Smooth muscle cell (in vitro differentiated cells): Measurements from ENCODE around the gene PPP1R18. TPM values are rescaled to one million over a fixed set of nuclear protein-coding genes. Genes with fewer than 3 reads are reported as not detected.

Experiments used
- DNase-seq: peaks from one replicate; lab custom pipeline; 2025; ENCODE audit not compliant: unreplicated experiment; lab: John Stamatoyannopoulos, UW
- H2AFZ ChIP-seq: fragments of 200-600 bp; sonication (generic); 2 replicates; pipeline ENCODE4 v1.6.0; 2016; ENCODE audit warnings: antibody characterized with exemption, low read depth, mild to moderate bottlenecking
- H3F3A ChIP-seq: fragments of 200-600 bp; sonication (generic); 2 replicates; pipeline ENCODE4 v1.6.0; 2017; ENCODE audit warnings: antibody characterized with exemption, low read depth
- H3K27ac ChIP-seq: fragments of 200-600 bp; sonication (generic); 2 replicates; pipeline ENCODE4 v1.5.1; 2016; ENCODE audit warnings: low read depth, mild to moderate bottlenecking
- H3K27me3 ChIP-seq: fragments of 200-600 bp; sonication (generic); 2 replicates; pipeline ENCODE4 v1.6.1; 2016; ENCODE audit warnings: low read depth, mild to moderate bottlenecking
- H3K36me3 ChIP-seq: fragments of 200-600 bp; sonication (generic); 2 replicates; pipeline ENCODE4 v1.5.1; 2016; ENCODE audit warnings: low read depth
- H3K4me1 ChIP-seq: fragments of 200-600 bp; sonication (generic); 2 replicates; pipeline ENCODE4 v1.5.1; 2016; ENCODE audit warnings: low read depth
- H3K4me2 ChIP-seq: fragments of 200-600 bp; sonication (generic); 2 replicates; pipeline ENCODE4 v1.6.0; 2016; ENCODE audit warnings: mild to moderate bottlenecking
- H3K4me3 ChIP-seq: fragments of 200-600 bp; sonication (generic); 2 replicates; pipeline ENCODE4 v1.5.1; 2016; ENCODE audit warnings: mild to moderate bottlenecking
- H3K79me2 ChIP-seq: fragments of 200-600 bp; sonication (generic); 2 replicates; pipeline ENCODE4 v1.6.0; 2016; ENCODE audit warnings: low read depth, mild to moderate bottlenecking
- H3K9ac ChIP-seq: fragments of 200-600 bp; sonication (generic); 2 replicates; pipeline ENCODE4 v1.6.0; 2016; ENCODE audit warnings: low read depth
- H3K9me3 ChIP-seq: fragments of 200-600 bp; sonication (generic); replicated peaks from 2 replicates; pipeline ENCODE4 v1.5.1; 2016; ENCODE audit warnings: low read depth
- H4K20me1 ChIP-seq: fragments of 200-600 bp; sonication (generic); 2 replicates; pipeline ENCODE4 v1.6.0; 2016; ENCODE audit warnings: low read depth
- CTCF ChIP-seq: fragments of 200-600 bp; sonication (generic); IDR thresholded peaks from 2 replicates; pipeline ENCODE4 v1.5.1; 2017; ENCODE audit warnings: borderline replicate concordance, mild to moderate bottlenecking, antibody characterized with exemption; ENCODE audit not compliant: insufficient read depth, poor library complexity, severe bottlenecking
- WGBS: methylation state at CpG from one replicate; pipeline ENCODE4 v1.1.7; 2016; ENCODE audit warnings: low lambda C conversion rate; 5-methylcytosine and 5-hydroxymethylcytosine counted together
- polyA plus RNA-seq: library from polyadenylated mRNA; unstranded; fragments of >200 nt; fragmentation: Nextera tagmentation; extraction: Ambion mirVana; gene quantifications from 2 replicates; pipeline ENCODE4 v1.2.1, GENCODE V29; 2016
- total RNA-seq: library from RNA; depleted of rRNA; stranded (reverse); fragments of >200 nt; gene quantifications from 2 replicates; pipeline ENCODE4 v1.2.3, GENCODE V29; 2014

PPP1R18 gene
- total and polyA plus RNA-seq, 2 experiments from 2014 or later, result 41.6 to 55.3 TPM

DNA sequence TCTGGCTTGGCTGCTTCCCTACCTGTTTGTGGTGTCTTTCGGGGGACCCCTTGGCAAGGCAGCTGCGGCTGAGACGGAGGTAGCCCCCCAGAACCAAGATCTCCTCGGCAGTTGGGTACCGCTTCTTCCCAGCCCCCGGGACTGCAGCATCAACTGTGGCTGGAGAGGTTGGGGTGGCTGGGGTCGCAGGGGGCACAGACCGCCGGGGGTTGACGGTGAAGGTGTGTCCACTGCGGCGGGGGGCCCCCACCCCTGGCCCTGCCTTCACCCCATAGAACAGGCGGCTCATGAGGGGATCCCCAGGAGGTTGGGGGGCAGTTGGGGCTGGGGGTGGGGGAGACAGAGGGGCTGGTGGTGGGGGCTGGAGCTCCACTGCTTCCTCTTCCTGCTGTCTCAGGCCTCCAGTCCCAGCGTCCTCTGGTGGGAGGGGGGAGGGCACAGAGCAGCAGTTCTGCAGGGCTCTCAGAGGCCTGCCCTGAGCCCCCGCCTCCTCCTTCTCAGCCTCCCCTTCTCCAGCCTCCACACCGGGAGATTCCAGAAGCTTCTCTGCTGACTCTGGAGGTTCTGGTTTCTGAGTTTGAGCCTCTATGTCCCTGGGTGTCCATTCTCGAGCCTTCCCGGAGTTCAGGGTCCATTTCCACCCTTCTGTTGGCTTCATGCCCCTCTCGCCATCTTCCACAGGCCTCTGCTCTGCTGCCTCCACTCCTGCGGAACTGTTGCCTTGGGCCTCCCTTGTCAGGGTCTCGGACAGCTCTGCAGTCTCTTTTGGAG is 1.9 kb downstream of the PPP1R18 start:
- no peak for TF ChIP-seq CTCF
- peaks cover 58% of the 10 kb centered on the region for H3K4me1 ChIP-seq

GRCh38 chr6:30683980-30684338 is 2.5 kb downstream of the PPP1R18 start:
- Histone ChIP-seq H4K20me1 (peaks cover 69% of the 10 kb centered on the region), H3K27ac (peak overlapping the region; percentile 92), H3K27me3 (no peaks in the 10 kb centered on the region), H3K9me3 (no peaks in the 10 kb centered on the region), H3K4me3 (peak overlapping the region; percentile 78), H3K4me2 (peak overlapping the region; percentile 93), H2AFZ (no peak overlapping the region), H3F3A (peaks cover 41% of the 10 kb centered on the region), H3K36me3 (no peaks in the 10 kb centered on the region), H3K79me2 (peaks cover 94% of the 10 kb centered on the region), H3K9ac (peak overlapping the region; percentile 91), H3K4me1 (peaks cover 58% of the 10 kb centered on the region)
- TF ChIP-seq CTCF, result no peak
- no peak for DNase-seq
- 21% methylated on average over 2 of the region's 2 CpGs for WGBS

More for the DNA sequence above, 1.9 kb downstream of the PPP1R18 start:
- no peak for DNase-seq
- Histone ChIP-seq H3K36me3 (no peaks in the 10 kb centered on the region), H3K79me2 (peaks cover 91% of the 10 kb centered on the region), H3K4me3 (peak overlapping the region; percentile 78), H3K9ac (peak overlapping the region; percentile 91), H3K27me3 (no peaks in the 10 kb centered on the region), H3K4me2 (peak overlapping the region; percentile 93), H3F3A (peaks cover 41% of the 10 kb centered on the region), H2AFZ (no peak overlapping the region), H3K27ac (peak overlapping the region; percentile 92), H4K20me1 (peaks cover 63% of the 10 kb centered on the region), H3K9me3 (no peaks in the 10 kb centered on the region)
- 59% methylated on average over 17 of the region's 21 CpGs for WGBS

DNA sequence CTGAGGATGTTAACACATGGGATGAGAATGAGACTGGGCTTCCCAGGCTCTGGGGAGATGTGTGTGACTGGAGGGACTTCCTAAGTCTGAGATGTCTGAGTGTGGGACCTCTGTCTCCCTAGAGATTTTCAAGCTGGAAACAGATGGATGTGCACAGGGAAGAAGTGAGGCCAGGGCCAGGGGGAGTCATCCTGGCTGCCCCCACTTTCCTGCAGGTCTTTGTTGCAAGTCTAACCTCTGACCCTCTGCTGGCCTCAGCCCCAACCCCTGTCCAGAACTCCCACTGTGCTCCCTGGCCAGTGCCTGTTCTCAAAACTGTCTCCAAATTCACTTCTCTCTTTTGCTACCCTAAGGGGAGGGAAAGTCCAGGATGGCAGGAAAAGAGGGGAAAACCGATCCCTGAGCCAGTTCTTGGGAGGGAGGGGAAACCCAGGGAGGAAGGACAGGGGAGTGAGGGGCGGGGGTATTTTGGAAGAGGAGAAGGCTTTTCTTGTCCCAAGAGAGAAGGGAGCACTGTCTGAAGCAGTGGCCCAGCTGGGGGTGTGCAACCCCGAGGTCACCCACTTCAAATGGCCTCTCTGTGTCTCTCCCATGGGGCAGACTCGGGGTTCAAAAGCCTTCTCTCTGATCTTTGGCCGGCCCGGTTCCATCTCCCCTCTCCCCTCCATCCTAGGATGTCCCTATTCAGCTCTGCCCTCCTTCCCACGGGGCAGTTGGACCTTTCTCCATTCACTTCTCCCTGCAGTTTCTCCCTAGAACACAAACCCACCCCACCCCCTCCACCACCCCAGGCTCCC is 3.1 kb downstream of the PPP1R18 start:
- peaks cover 41% of the 10 kb centered on the region for H3F3A ChIP-seq
- H3K27me3 ChIP-seq, result no peaks in the 10 kb centered on the region
- peaks cover 97% of the 10 kb centered on the region for H3K79me2 ChIP-seq
- no peaks in the 10 kb centered on the region for H3K9me3 ChIP-seq
- no peak for DNase-seq
- no peak overlapping the region for H2AFZ ChIP-seq
- TF ChIP-seq CTCF, result no peak
- no peaks in the 10 kb centered on the region for H3K36me3 ChIP-seq
- 32% methylated on average over 6 of the region's 7 CpGs for WGBS
- H3K4me1 ChIP-seq, result peaks cover 58% of the 10 kb centered on the region
- H3K4me3 ChIP-seq, result peak overlapping the region; percentile 78
- peaks cover 75% of the 10 kb centered on the region for H4K20me1 ChIP-seq
- peak overlapping the region; percentile 92 for H3K27ac ChIP-seq
- peak overlapping the region; percentile 93 for H3K4me2 ChIP-seq
- peak overlapping the region; percentile 91 for H3K9ac ChIP-seq
